Osteocyte (in vitro differentiated cells): ENCODE results near the gene EXTL1. TPM values are rescaled to one million over a fixed set of nuclear protein-coding genes. Genes with fewer than 3 reads are reported as not detected.

Experiments used
- DNase-seq: peaks from one replicate; pipeline ENCODE4 v3.0.0; 2021; ENCODE audit warnings: mixed read lengths; ENCODE audit not compliant: unreplicated experiment; ENCODE audit errors: extremely low spot score
- H3K27ac Mint-ChIP-seq: one replicate; pipeline ENCODE4 v1.8.0; 2021; ENCODE audit warnings: mild to moderate bottlenecking, mixed read lengths; ENCODE audit not compliant: unreplicated experiment
- H3K27me3 Mint-ChIP-seq: one replicate; pipeline ENCODE4 v1.8.0; 2021; ENCODE audit warnings: mixed read lengths; ENCODE audit not compliant: unreplicated experiment
- H3K36me3 Mint-ChIP-seq: one replicate; pipeline ENCODE4 v1.8.0; 2021; ENCODE audit warnings: mixed read lengths; ENCODE audit not compliant: unreplicated experiment
- H3K4me1 Mint-ChIP-seq: one replicate; pipeline ENCODE4 v1.8.0; 2021; ENCODE audit warnings: mixed read lengths; ENCODE audit not compliant: unreplicated experiment
- H3K4me3 Mint-ChIP-seq: one replicate; pipeline ENCODE4 v1.8.0; 2021; ENCODE audit warnings: mild to moderate bottlenecking, moderate library complexity, mixed read lengths; ENCODE audit not compliant: unreplicated experiment
- H3K9me3 Mint-ChIP-seq: one replicate; pipeline ENCODE4 v1.8.0; 2021; ENCODE audit warnings: mixed read lengths; ENCODE audit not compliant: unreplicated experiment
- CTCF ChIP-seq: fragments of 200-600 bp; sonication (generic); IDR thresholded peaks from 2 replicates; pipeline ENCODE4 v1.5.0; 2021; ENCODE audit warnings: antibody characterized with exemption, mild to moderate bottlenecking, moderate library complexity
- total RNA-seq: library from RNA; stranded (reverse); gene quantifications from 2 replicates; pipeline ENCODE4 v1.2.1, GENCODE V29; 2021

Gene EXTL1
- total RNA-seq, 1 donor from 2014 or later = 0.30 TPM

- no peak overlapping the region for H3K27ac Mint-ChIP-seq
- H3K27me3 Mint-ChIP-seq = peaks cover 23% of the 10 kb centered on the region
- no peaks in the 10 kb centered on the region for H3K4me1 Mint-ChIP-seq
- H3K4me3 Mint-ChIP-seq = no peak overlapping the region
- no peak for DNase-seq
- TF ChIP-seq CTCF = no peak
- H3K36me3 Mint-ChIP-seq = no peaks in the 10 kb centered on the region
- no peaks in the 10 kb centered on the region for H3K9me3 Mint-ChIP-seq
Observed at GRCh38 chr1:26079960-26080814, 58.6 kb downstream of the EXTL1 start.

GRCh38 chr1:26081267-26082019 lies 59.9 kb downstream of the EXTL1 start:
- no peak overlapping the region for H3K27ac Mint-ChIP-seq
- no peak overlapping the region for H3K4me3 Mint-ChIP-seq
- H3K4me1 Mint-ChIP-seq = no peaks in the 10 kb centered on the region
- DNase-seq = no peak
- H3K9me3 Mint-ChIP-seq = no peaks in the 10 kb centered on the region
- H3K27me3 Mint-ChIP-seq = peaks cover 27% of the 10 kb centered on the region
- H3K36me3 Mint-ChIP-seq = no peaks in the 10 kb centered on the region
- TF ChIP-seq CTCF = no peak

- no peak for TF ChIP-seq CTCF
- DNase-seq = no peak
- H3K4me1 Mint-ChIP-seq = no peaks in the 10 kb centered on the region
- H3K27me3 Mint-ChIP-seq = peaks cover 32% of the 10 kb centered on the region
- H3K9me3 Mint-ChIP-seq = no peaks in the 10 kb centered on the region
- H3K4me3 Mint-ChIP-seq = no peak overlapping the region
- H3K27ac Mint-ChIP-seq = no peak overlapping the region
- no peaks in the 10 kb centered on the region for H3K36me3 Mint-ChIP-seq
Observed at GRCh38 chr1:26082020-26082350, 60.4 kb downstream of the EXTL1 start.

GRCh38 chr1:26083208-26083607 lies 61.6 kb downstream of the EXTL1 start:
- no peak for DNase-seq
- Mint-ChIP-seq H3K9me3 (no peaks in the 10 kb centered on the region), H3K36me3 (no peaks in the 10 kb centered on the region), H3K4me1 (no peaks in the 10 kb centered on the region), H3K4me3 (no peak overlapping the region), H3K27ac (no peak overlapping the region), H3K27me3 (peaks cover 31% of the 10 kb centered on the region)
- no peak for TF ChIP-seq CTCF

- no peak overlapping the region for H3K4me3 Mint-ChIP-seq
- DNase-seq = no peak
- no peaks in the 10 kb centered on the region for H3K4me1 Mint-ChIP-seq
- no peaks in the 10 kb centered on the region for H3K9me3 Mint-ChIP-seq
- no peaks in the 10 kb centered on the region for H3K36me3 Mint-ChIP-seq
- H3K27ac Mint-ChIP-seq = no peak overlapping the region
- peaks cover 25% of the 10 kb centered on the region for H3K27me3 Mint-ChIP-seq
- no peak for TF ChIP-seq CTCF
Observed at GRCh38 chr1:26084091-26084561, 62.6 kb downstream of the EXTL1 start.
